ENCODE data around the gene LCNL1.
"Not testable (repeated sequence)": the region's sequence is repeated elsewhere in the genome, so short reads cannot be mapped to it uniquely, and the experiment has no call there.

Gene LCNL1

GRCh38 chr9:137000177-137000930 lies 17.6 kb downstream of the LCNL1 start:
- no peaks in the 10 kb centered on the region for H3K36me3 ChIP-seq (ENCODE audit: control insufficient read depth, insufficient read depth, low read length)
- no peaks in the 10 kb centered on the region; the same call in 1 of the 2 replicates for H3K9me3 ChIP-seq (ENCODE audit: control insufficient read depth, insufficient read depth, low read length)
- no peak overlapping the region for H3K9ac ChIP-seq (ENCODE audit: low read depth, low read length)
- no peak overlapping the region for H3K27ac ChIP-seq (ENCODE audit: low read depth, low read length)
- H3K27me3 ChIP-seq (ENCODE audit: control insufficient read depth, insufficient read depth, low read length): peaks cover 17% of the 10 kb centered on the region; the same call in 1 of the 2 replicates
- H3K4me3 ChIP-seq (ENCODE audit: low read depth, low read length): no peak overlapping the region
- peaks cover 6% of the 10 kb centered on the region; the same call in 1 of the 2 replicates for H3K4me1 ChIP-seq (ENCODE audit: control insufficient read depth, insufficient read depth, low read length)

- Histone ChIP-seq H3K9me3 (ENCODE audit: control insufficient read depth, insufficient read depth, low read length) (no peaks in the 10 kb centered on the region; the same call in 1 of the 2 replicates), H3K4me3 (ENCODE audit: low read depth, low read length) (no peak overlapping the region), H3K9ac (ENCODE audit: low read depth, low read length) (no peak overlapping the region)
Measured at GRCh38 chr9:137001857-137002645, 19.3 kb downstream of the LCNL1 start.

GRCh38 chr9:137002646-137003041 lies 19.9 kb downstream of the LCNL1 start:
- H3K27me3 ChIP-seq (ENCODE audit: control insufficient read depth, insufficient read depth, low read length): 0 out of 2 replicates have a peak, but pooled peaks cover under 1% of the 10 kb centered on the region
- H3K9ac ChIP-seq (ENCODE audit: low read depth, low read length): no peak overlapping the region
- H3K9me3 ChIP-seq (ENCODE audit: control insufficient read depth, insufficient read depth, low read length): no peaks in the 10 kb centered on the region; the same call in 1 of the 2 replicates
- no peaks in the 10 kb centered on the region; the same call in 1 of the 2 replicates for H3K4me1 ChIP-seq (ENCODE audit: control insufficient read depth, insufficient read depth, low read length)
- no peaks in the 10 kb centered on the region for H3K36me3 ChIP-seq (ENCODE audit: control insufficient read depth, insufficient read depth, low read length)
- no peak overlapping the region for H3K27ac ChIP-seq (ENCODE audit: low read depth, low read length)
- H3K4me3 ChIP-seq (ENCODE audit: low read depth, low read length): no peak overlapping the region

More at GRCh38 chr9:137001857-137002645, 19.3 kb downstream of the LCNL1 start:
- peaks cover 6% of the 10 kb centered on the region; the same call in 1 of the 2 replicates for H3K4me1 ChIP-seq (ENCODE audit: control insufficient read depth, insufficient read depth, low read length)
- H3K36me3 ChIP-seq (ENCODE audit: control insufficient read depth, insufficient read depth, low read length): no peaks in the 10 kb centered on the region
- H3K27ac ChIP-seq (ENCODE audit: low read depth, low read length): no peak overlapping the region
- 0 out of 2 replicates have a peak, but pooled peaks cover 6% of the 10 kb centered on the region for H3K27me3 ChIP-seq (ENCODE audit: control insufficient read depth, insufficient read depth, low read length)

GRCh38 chr9:137004285-137004684 lies 21.5 kb downstream of the LCNL1 start:
- not testable (repeated sequence) for H3K9ac ChIP-seq (ENCODE audit: low read depth, low read length); H3K36me3 ChIP-seq (ENCODE audit: control insufficient read depth, insufficient read depth, low read length); H3K9me3 ChIP-seq (ENCODE audit: control insufficient read depth, insufficient read depth, low read length); H3K27me3 ChIP-seq (ENCODE audit: control insufficient read depth, insufficient read depth, low read length); H3K4me1 ChIP-seq (ENCODE audit: control insufficient read depth, insufficient read depth, low read length); H3K4me3 ChIP-seq (ENCODE audit: low read depth, low read length); H3K27ac ChIP-seq (ENCODE audit: low read depth, low read length)

GRCh38 chr9:137006116-137007003 lies 23.6 kb downstream of the LCNL1 start:
- Histone ChIP-seq H3K9ac (ENCODE audit: low read depth, low read length) (no peak overlapping the region), H3K36me3 (ENCODE audit: control insufficient read depth, insufficient read depth, low read length) (no peaks in the 10 kb centered on the region), H3K9me3 (ENCODE audit: control insufficient read depth, insufficient read depth, low read length) (no peaks in the 10 kb centered on the region; the same call in 1 of the 2 replicates), H3K4me3 (ENCODE audit: low read depth, low read length) (no peak overlapping the region), H3K27ac (ENCODE audit: low read depth, low read length) (no peak overlapping the region), H3K27me3 (ENCODE audit: control insufficient read depth, insufficient read depth, low read length) (no peaks in the 10 kb centered on the region), H3K4me1 (ENCODE audit: control insufficient read depth, insufficient read depth, low read length) (no peaks in the 10 kb centered on the region)

- no peaks in the 10 kb centered on the region for H3K36me3 ChIP-seq (ENCODE audit: control insufficient read depth, insufficient read depth, low read length)
- no peaks in the 10 kb centered on the region; the same call in 1 of the 2 replicates for H3K9me3 ChIP-seq (ENCODE audit: control insufficient read depth, insufficient read depth, low read length)
- no peak overlapping the region for H3K27ac ChIP-seq (ENCODE audit: low read depth, low read length)
- no peak overlapping the region for H3K4me3 ChIP-seq (ENCODE audit: low read depth, low read length)
- no peak overlapping the region for H3K9ac ChIP-seq (ENCODE audit: low read depth, low read length)
- no peaks in the 10 kb centered on the region for H3K4me1 ChIP-seq (ENCODE audit: control insufficient read depth, insufficient read depth, low read length)
- no peaks in the 10 kb centered on the region for H3K27me3 ChIP-seq (ENCODE audit: control insufficient read depth, insufficient read depth, low read length)
Measured at GRCh38 chr9:137007108-137007815, 24.5 kb downstream of the LCNL1 start.

GRCh38 chr9:137007816-137008270 lies 25.1 kb downstream of the LCNL1 start:
- H3K27ac ChIP-seq (ENCODE audit: low read depth, low read length): no peak overlapping the region
- no peaks in the 10 kb centered on the region for H3K36me3 ChIP-seq (ENCODE audit: control insufficient read depth, insufficient read depth, low read length)
- no peaks in the 10 kb centered on the region for H3K27me3 ChIP-seq (ENCODE audit: control insufficient read depth, insufficient read depth, low read length)
- no peak overlapping the region for H3K9ac ChIP-seq (ENCODE audit: low read depth, low read length)
- H3K4me1 ChIP-seq (ENCODE audit: control insufficient read depth, insufficient read depth, low read length): no peaks in the 10 kb centered on the region
- no peak overlapping the region for H3K4me3 ChIP-seq (ENCODE audit: low read depth, low read length)
- no peaks in the 10 kb centered on the region; the same call in 1 of the 2 replicates for H3K9me3 ChIP-seq (ENCODE audit: control insufficient read depth, insufficient read depth, low read length)

- H3K4me3 ChIP-seq (ENCODE audit: low read depth, low read length): no peak overlapping the region
- H3K36me3 ChIP-seq (ENCODE audit: control insufficient read depth, insufficient read depth, low read length): no peaks in the 10 kb centered on the region
- no peaks in the 10 kb centered on the region for H3K4me1 ChIP-seq (ENCODE audit: control insufficient read depth, insufficient read depth, low read length)
- H3K9ac ChIP-seq (ENCODE audit: low read depth, low read length): no peak overlapping the region
- no peak overlapping the region for H3K27ac ChIP-seq (ENCODE audit: low read depth, low read length)
- no peaks in the 10 kb centered on the region for H3K27me3 ChIP-seq (ENCODE audit: control insufficient read depth, insufficient read depth, low read length)
- no peaks in the 10 kb centered on the region; the same call in 1 of the 2 replicates for H3K9me3 ChIP-seq (ENCODE audit: control insufficient read depth, insufficient read depth, low read length)
Measured at GRCh38 chr9:137008312-137008711, 25.5 kb downstream of the LCNL1 start.

GRCh38 chr9:137009217-137009616 lies 26.4 kb downstream of the LCNL1 start:
- H3K36me3 ChIP-seq (ENCODE audit: control insufficient read depth, insufficient read depth, low read length): no peaks in the 10 kb centered on the region
- H3K27ac ChIP-seq (ENCODE audit: low read depth, low read length): no peak overlapping the region
- no peak overlapping the region for H3K9ac ChIP-seq (ENCODE audit: low read depth, low read length)
- H3K9me3 ChIP-seq (ENCODE audit: control insufficient read depth, insufficient read depth, low read length): no peaks in the 10 kb centered on the region; the same call in 1 of the 2 replicates
- no peaks in the 10 kb centered on the region for H3K27me3 ChIP-seq (ENCODE audit: control insufficient read depth, insufficient read depth, low read length)
- H3K4me3 ChIP-seq (ENCODE audit: low read depth, low read length): no peak overlapping the region
- no peaks in the 10 kb centered on the region for H3K4me1 ChIP-seq (ENCODE audit: control insufficient read depth, insufficient read depth, low read length)

Data from HUES48 (cell line).